SK-N-MC (cell line): Measurements from ENCODE around the gene POU6F2.

Source experiments
- EZH2 ChIP-seq: fragments of 200-600 bp; sonication (generic); IDR thresholded peaks from one replicate; pipeline ENCODE4 v1.6.1; 2017; ENCODE audit warnings: antibody characterized with exemption
- POLR2AphosphoS5 ChIP-seq: IDR thresholded peaks from 2 replicates; pipeline ENCODE4 v1.6.1; 2012; ENCODE audit warnings: mild to moderate bottlenecking, low read depth, low read length, borderline replicate concordance

- no peak for TF ChIP-seq POLR2AphosphoS5
- TF ChIP-seq EZH2 = no peak
Measured at GRCh38 chr7:39280337-39280736, 302.6 kb downstream of the POU6F2 start.
